ENCODE data around the gene ENO4. TPM values are rescaled to one million over a fixed set of nuclear protein-coding genes. Genes with fewer than 3 reads are reported as not detected.

Gene ENO4
- total RNA-seq, 1 donor: not detected

GRCh38 chr10:116905845-116906210 is 56.5 kb downstream of the ENO4 start:
- Histone ChIP-seq H3K4me3 (ENCODE audit: low read length) (no peak overlapping the region), H3K9me3 (ENCODE audit: low read depth, low read length) (no peaks in the 10 kb centered on the region), H3K4me1 (ENCODE audit: insufficient read depth, low read length) (no peaks in the 10 kb centered on the region)

GRCh38 chr10:116907245-116907987 is 58.1 kb downstream of the ENO4 start:
- H3K9me3 ChIP-seq (ENCODE audit: low read depth, low read length): no peaks in the 10 kb centered on the region
- no peak overlapping the region for H3K4me3 ChIP-seq (ENCODE audit: low read length)
- no peaks in the 10 kb centered on the region for H3K4me1 ChIP-seq (ENCODE audit: insufficient read depth, low read length)
- H3K27me3 ChIP-seq (ENCODE audit: insufficient read depth, low read length): no peaks in the 10 kb centered on the region

More at GRCh38 chr10:116905845-116906210, 56.5 kb downstream of the ENO4 start:
- H3K27me3 ChIP-seq (ENCODE audit: insufficient read depth, low read length): no peaks in the 10 kb centered on the region

GRCh38 chr10:116909307-116909706 is 60.0 kb downstream of the ENO4 start:
- Histone ChIP-seq H3K4me3 (ENCODE audit: low read length) (no peak overlapping the region), H3K4me1 (ENCODE audit: insufficient read depth, low read length) (no peaks in the 10 kb centered on the region), H3K27me3 (ENCODE audit: insufficient read depth, low read length) (no peaks in the 10 kb centered on the region), H3K9me3 (ENCODE audit: low read depth, low read length) (no peaks in the 10 kb centered on the region)

DNA sequence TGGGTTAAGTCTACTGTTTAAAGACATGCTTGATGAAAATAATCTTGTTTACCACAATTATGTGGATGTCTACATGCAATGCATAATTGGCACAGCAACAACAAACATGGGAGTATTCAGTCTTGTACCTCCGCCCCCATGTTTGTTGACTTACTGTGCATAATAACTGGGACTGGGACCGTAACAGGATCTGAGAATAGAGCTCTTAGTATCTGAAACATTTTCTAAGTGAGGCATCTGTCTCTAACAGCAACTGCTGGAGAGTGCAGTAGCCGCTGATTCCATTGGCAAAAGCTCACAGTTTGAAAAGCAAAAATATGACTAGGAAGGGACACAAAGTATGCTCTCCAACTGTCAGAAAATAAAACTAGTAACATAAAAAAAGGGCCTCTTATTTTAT is 61.6 kb downstream of the ENO4 start:
- H3K9me3 ChIP-seq (ENCODE audit: low read depth, low read length): no peaks in the 10 kb centered on the region
- no peaks in the 10 kb centered on the region for H3K27me3 ChIP-seq (ENCODE audit: insufficient read depth, low read length)
- no peak overlapping the region for H3K4me3 ChIP-seq (ENCODE audit: low read length)
- no peaks in the 10 kb centered on the region for H3K4me1 ChIP-seq (ENCODE audit: insufficient read depth, low read length)

GRCh38 chr10:116912162-116912561 is 62.9 kb downstream of the ENO4 start:
- Histone ChIP-seq H3K4me3 (ENCODE audit: low read length) (no peak overlapping the region), H3K4me1 (ENCODE audit: insufficient read depth, low read length) (no peaks in the 10 kb centered on the region), H3K9me3 (ENCODE audit: low read depth, low read length) (no peaks in the 10 kb centered on the region), H3K27me3 (ENCODE audit: insufficient read depth, low read length) (no peaks in the 10 kb centered on the region)

DNA sequence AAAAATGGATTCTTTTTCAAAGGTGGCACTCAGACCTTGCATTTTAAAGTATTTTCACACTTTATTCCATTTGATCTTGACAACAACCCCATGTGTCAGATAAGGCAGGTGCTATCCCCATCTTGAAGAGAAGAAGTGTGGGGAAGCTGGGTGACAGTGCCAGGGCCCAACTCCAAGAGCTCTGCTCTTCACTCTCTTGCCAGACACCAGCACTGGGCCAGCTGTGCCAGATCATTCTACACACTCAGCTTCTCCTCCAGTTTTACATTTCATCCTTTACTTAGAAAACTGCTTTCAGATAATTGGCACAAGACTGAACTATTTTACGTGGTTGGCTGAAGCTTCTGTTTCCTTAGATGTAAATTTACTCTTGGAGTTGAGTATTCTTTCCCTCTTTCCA is 64.4 kb downstream of the ENO4 start:
- no peak overlapping the region for H3K4me3 ChIP-seq (ENCODE audit: low read length)
- no peaks in the 10 kb centered on the region for H3K9me3 ChIP-seq (ENCODE audit: low read depth, low read length)
- H3K4me1 ChIP-seq (ENCODE audit: insufficient read depth, low read length): no peaks in the 10 kb centered on the region
- H3K27me3 ChIP-seq (ENCODE audit: insufficient read depth, low read length): no peaks in the 10 kb centered on the region

DNA sequence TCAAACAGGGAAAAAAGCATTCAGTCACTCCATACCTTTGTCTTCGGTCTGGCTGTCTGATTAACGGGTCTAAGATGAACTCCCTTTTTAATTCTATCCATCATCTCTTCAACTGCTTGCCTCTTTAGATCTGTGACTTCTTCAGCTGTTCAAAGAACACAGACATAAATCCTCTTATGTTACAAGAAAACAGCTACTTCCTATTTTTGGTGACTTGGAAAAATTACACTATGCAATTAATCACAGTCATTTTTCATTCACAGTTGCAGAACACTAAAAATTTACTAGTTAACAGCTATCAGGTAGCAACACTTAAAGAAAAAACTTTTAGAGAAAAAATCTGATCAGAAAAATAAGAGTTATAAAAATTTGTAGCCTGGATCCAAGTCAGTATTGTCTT is 66.0 kb downstream of the ENO4 start:
- Histone ChIP-seq H3K4me3 (ENCODE audit: low read length) (no peak overlapping the region), H3K27me3 (ENCODE audit: insufficient read depth, low read length) (no peaks in the 10 kb centered on the region), H3K9me3 (ENCODE audit: low read depth, low read length) (no peaks in the 10 kb centered on the region), H3K4me1 (ENCODE audit: insufficient read depth, low read length) (no peaks in the 10 kb centered on the region)

- Histone ChIP-seq H3K4me1 (ENCODE audit: insufficient read depth, low read length) (no peaks in the 10 kb centered on the region), H3K4me3 (ENCODE audit: low read length) (no peak overlapping the region), H3K27me3 (ENCODE audit: insufficient read depth, low read length) (no peaks in the 10 kb centered on the region), H3K9me3 (ENCODE audit: low read depth, low read length) (no peaks in the 10 kb centered on the region)
These were observed 68.2 kb downstream of the ENO4 start for GRCh38 chr10:116917481-116917880.

- Histone ChIP-seq H3K27me3 (ENCODE audit: insufficient read depth, low read length) (no peaks in the 10 kb centered on the region), H3K4me1 (ENCODE audit: insufficient read depth, low read length) (no peaks in the 10 kb centered on the region)
These were observed 69.3 kb downstream of the ENO4 start for GRCh38 chr10:116918583-116918982.

GRCh38 chr10:116919164-116919563 is 69.9 kb downstream of the ENO4 start:
- H3K4me3 ChIP-seq (ENCODE audit: low read length): no peak overlapping the region

More at GRCh38 chr10:116918583-116918982, 69.3 kb downstream of the ENO4 start:
- no peaks in the 10 kb centered on the region for H3K9me3 ChIP-seq (ENCODE audit: low read depth, low read length)
- H3K4me3 ChIP-seq (ENCODE audit: low read length): no peak overlapping the region

DNA sequence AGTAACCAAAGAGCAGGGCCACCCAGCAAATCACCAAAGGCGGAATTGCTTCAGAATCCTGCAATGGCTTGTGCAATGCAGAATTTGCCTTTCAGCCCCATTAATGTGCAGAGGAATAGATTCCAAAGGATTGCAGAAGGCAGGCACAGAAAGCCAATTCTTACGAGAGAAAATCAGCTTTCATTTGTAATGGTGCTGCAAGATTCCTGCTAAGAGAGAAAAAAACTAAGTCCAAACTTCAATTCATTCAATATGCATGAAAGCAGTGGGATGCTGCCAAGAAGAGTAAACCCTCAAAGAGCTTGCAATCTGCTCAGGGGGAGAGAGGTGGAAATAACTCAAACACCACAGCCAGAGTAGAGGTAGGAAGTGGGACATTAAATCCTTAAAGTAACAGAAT is 70.4 kb downstream of the ENO4 start:
- Histone ChIP-seq H3K9me3 (ENCODE audit: low read depth, low read length) (no peaks in the 10 kb centered on the region), H3K4me3 (ENCODE audit: low read length) (no peak overlapping the region), H3K4me1 (ENCODE audit: insufficient read depth, low read length) (no peaks in the 10 kb centered on the region), H3K27me3 (ENCODE audit: insufficient read depth, low read length) (no peaks in the 10 kb centered on the region)

More at GRCh38 chr10:116919164-116919563, 69.9 kb downstream of the ENO4 start:
- Histone ChIP-seq H3K27me3 (ENCODE audit: insufficient read depth, low read length) (no peaks in the 10 kb centered on the region), H3K9me3 (ENCODE audit: low read depth, low read length) (no peaks in the 10 kb centered on the region), H3K4me1 (ENCODE audit: insufficient read depth, low read length) (no peaks in the 10 kb centered on the region)

DNA sequence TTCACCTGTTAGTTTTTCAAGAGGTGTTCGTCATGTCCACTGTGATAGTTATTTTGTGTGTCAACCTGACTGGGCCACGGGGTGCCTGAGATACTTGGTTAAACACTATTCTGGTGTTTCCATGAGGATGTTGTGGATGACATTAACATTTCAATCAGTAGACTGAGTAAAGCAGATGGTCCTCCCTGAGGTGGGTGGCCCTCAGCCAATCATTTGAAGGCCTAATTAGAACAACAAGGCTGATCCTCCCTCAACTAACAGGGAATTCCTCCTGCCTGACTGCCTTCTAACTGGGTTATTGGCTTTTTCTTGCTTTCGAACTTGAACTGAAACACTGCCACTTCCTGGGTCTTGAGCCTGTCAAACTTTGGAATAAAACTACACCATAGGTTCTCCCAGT is 75.8 kb downstream of the ENO4 start:
- H3K9me3 ChIP-seq (ENCODE audit: low read depth, low read length): no peaks in the 10 kb centered on the region
- no peaks in the 10 kb centered on the region for H3K4me1 ChIP-seq (ENCODE audit: insufficient read depth, low read length)
- H3K4me3 ChIP-seq (ENCODE audit: low read length): no peak overlapping the region
- H3K27me3 ChIP-seq (ENCODE audit: insufficient read depth, low read length): no peaks in the 10 kb centered on the region

- Histone ChIP-seq H3K4me1 (ENCODE audit: insufficient read depth, low read length) (no peaks in the 10 kb centered on the region), H3K27me3 (ENCODE audit: insufficient read depth, low read length) (no peaks in the 10 kb centered on the region), H3K9me3 (ENCODE audit: low read depth, low read length) (no peaks in the 10 kb centered on the region), H3K4me3 (ENCODE audit: low read length) (no peak overlapping the region)
These were observed 77.1 kb downstream of the ENO4 start for GRCh38 chr10:116926426-116926825.

GRCh38 chr10:116931806-116932205 is 82.5 kb downstream of the ENO4 start:
- Histone ChIP-seq H3K4me1 (ENCODE audit: insufficient read depth, low read length) (no peaks in the 10 kb centered on the region), H3K27me3 (ENCODE audit: insufficient read depth, low read length) (no peaks in the 10 kb centered on the region), H3K9me3 (ENCODE audit: low read depth, low read length) (no peaks in the 10 kb centered on the region), H3K4me3 (ENCODE audit: low read length) (no peak overlapping the region)

All from mononuclear cell (primary cell).